ENCODE results near the gene FLYWCH2.
"Not testable (repeated sequence)": the region's sequence is repeated elsewhere in the genome, so short reads cannot be mapped to it uniquely, and the experiment has no call there.

Gene FLYWCH2

DNA sequence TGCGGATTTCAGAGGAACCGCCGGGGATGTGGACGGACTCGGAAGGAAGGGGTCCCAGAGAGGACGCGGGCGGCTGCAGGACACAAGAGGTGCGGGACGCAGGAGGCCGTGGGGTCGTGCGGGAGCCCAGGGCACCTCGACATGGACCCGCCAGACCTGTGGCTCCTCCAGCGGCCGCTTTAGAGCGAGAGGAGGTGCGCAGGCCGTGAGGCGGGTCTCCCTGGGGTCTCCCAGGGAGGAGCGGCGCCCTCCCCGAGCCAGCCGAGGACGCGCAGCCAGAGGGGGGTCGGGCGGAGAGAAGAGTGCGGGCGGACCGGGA, 21.9 kb downstream of the FLYWCH2 start:
- TF ChIP-seq, protein P1, sequence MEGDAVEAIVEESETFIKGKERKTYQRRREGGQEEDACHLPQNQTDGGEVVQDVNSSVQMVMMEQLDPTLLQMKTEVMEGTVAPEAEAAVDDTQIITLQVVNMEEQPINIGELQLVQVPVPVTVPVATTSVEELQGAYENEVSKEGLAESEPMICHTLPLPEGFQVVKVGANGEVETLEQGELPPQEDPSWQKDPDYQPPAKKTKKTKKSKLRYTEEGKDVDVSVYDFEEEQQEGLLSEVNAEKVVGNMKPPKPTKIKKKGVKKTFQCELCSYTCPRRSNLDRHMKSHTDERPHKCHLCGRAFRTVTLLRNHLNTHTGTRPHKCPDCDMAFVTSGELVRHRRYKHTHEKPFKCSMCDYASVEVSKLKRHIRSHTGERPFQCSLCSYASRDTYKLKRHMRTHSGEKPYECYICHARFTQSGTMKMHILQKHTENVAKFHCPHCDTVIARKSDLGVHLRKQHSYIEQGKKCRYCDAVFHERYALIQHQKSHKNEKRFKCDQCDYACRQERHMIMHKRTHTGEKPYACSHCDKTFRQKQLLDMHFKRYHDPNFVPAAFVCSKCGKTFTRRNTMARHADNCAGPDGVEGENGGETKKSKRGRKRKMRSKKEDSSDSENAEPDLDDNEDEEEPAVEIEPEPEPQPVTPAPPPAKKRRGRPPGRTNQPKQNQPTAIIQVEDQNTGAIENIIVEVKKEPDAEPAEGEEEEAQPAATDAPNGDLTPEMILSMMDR (IDR thresholded peaks at IDR 0.05; ENCODE audit: insufficient read depth, low read length, poor library complexity, severe bottlenecking), result no peak
- no peaks in the 10 kb centered on the region for H3K36me3 ChIP-seq (ENCODE audit: control insufficient read depth, insufficient read depth, low read length)
- DNase-seq (ENCODE audit: extremely low read depth, insufficient read length), result no peak
- no peaks in the 10 kb centered on the region for H3K27me3 ChIP-seq (replicated peaks; ENCODE audit: control insufficient read depth, insufficient read depth, low read length)
- peak overlapping the region; percentile 86 for H3K4me3 ChIP-seq (replicated peaks; ENCODE audit: low read depth, low read length)

GRCh38 chr16:2905241-2905987, 22.4 kb downstream of the FLYWCH2 start:
- TF ChIP-seq, protein P1 (IDR thresholded peaks at IDR 0.05; ENCODE audit: insufficient read depth, low read length, poor library complexity, severe bottlenecking), result no peak
- peak; percentile 95 for DNase-seq (ENCODE audit: extremely low read depth, insufficient read length)
- Histone ChIP-seq H3K36me3 (ENCODE audit: control insufficient read depth, insufficient read depth, low read length) (no peaks in the 10 kb centered on the region), H3K4me3 (replicated peaks; ENCODE audit: low read depth, low read length) (peak overlapping the region; percentile 86), H3K27me3 (replicated peaks; ENCODE audit: control insufficient read depth, insufficient read depth, low read length) (no peaks in the 10 kb centered on the region)

DNA sequence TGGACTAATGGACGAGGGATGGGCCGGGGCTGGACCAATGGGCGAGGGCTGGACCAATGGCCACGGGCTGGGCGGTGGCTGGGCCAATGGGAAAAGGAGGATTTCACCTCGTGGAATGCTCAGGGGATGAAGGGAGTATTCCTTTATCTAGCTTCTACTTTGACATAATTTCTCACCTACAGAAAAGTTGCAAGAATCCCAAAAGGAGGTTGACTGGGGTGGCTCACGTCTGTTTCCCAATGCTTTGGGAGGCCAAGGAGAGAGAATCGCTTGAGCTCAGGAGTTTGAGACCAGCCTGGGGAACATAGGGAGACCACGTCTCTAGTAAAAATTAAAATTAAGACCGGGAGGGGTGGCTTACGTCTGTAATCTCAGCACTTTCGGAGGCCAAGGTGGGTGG, 23.0 kb downstream of the FLYWCH2 start:
- no peak for DNase-seq (ENCODE audit: extremely low read depth, insufficient read length)
- Histone ChIP-seq H3K36me3 (ENCODE audit: control insufficient read depth, insufficient read depth, low read length) (no peaks in the 10 kb centered on the region), H3K27me3 (replicated peaks; ENCODE audit: control insufficient read depth, insufficient read depth, low read length) (no peaks in the 10 kb centered on the region), H3K4me3 (replicated peaks; ENCODE audit: low read depth, low read length) (peak overlapping the region; percentile 0; the same call in 1 of the 2 replicates)
- TF ChIP-seq, protein P1 (IDR thresholded peaks at IDR 0.05; ENCODE audit: insufficient read depth, low read length, poor library complexity, severe bottlenecking), result no peak

DNA sequence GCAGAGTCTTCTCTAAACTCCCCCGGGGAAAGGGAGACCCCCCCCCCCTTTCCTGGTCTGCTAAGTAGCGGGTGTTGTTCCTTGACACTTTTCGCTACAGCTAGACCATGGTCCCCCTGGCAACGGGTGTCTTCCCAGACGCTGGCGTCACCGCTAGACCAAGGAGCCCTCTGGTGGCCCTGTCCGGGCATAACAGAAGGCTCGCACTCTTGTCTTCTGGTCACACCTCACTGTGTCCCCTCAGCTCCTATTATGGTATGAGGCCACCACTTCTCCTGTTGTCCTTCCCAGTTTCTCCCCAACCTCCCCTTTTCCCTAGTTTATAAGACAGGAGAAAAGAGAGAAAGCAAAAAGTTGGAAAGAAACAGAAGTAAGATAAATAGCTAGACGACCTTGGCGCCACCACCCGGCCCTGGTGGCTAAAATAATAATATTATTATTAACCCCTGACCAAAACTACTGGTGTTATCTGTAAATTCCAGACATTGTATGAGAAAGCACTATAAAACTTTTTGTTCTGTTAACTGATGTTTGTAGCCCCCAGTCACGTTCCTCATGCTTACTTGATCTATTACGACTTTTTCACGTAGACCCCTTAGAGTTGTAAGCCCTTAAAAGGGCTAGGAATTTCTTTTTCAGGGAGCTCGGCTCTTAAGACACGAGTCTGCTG, 24.2 kb downstream of the FLYWCH2 start:
- not testable (repeated sequence) for DNase-seq (ENCODE audit: extremely low read depth, insufficient read length)

DNA sequence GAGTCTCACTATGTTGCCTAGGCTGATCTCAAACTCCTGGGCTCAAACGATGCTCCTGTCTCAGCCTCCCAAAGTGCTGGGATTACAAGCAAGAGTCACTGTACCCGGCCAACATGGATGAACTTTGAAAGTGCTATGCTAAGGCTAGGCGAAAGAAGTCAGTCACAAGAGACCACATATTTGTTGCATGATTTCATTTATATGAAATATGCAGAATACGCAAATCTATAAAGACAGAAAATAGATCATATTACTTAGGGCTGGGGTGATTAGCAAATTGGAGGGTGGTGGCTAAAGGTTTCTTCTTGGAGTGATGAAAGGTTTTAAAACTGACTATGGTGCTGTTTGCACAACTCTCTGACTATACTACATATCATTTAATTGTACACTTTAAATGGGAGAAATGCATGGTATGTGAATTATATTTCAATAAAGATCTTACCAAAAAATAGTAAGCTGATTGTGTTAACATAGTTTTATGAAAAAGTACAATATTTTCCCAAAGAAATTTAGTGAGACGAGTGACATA, 27.5 kb downstream of the FLYWCH2 start:
- no peak for DNase-seq (ENCODE audit: extremely low read depth, insufficient read length)
- no peak overlapping the region for H3K4me3 ChIP-seq (replicated peaks; ENCODE audit: low read depth, low read length)
- TF ChIP-seq, protein P1 (IDR thresholded peaks at IDR 0.05; ENCODE audit: insufficient read depth, low read length, poor library complexity, severe bottlenecking), result no peak
- peaks cover 2% of the 10 kb centered on the region; the same call in 1 of the 2 replicates for H3K36me3 ChIP-seq (ENCODE audit: control insufficient read depth, insufficient read depth, low read length)
- no peaks in the 10 kb centered on the region for H3K27me3 ChIP-seq (replicated peaks; ENCODE audit: control insufficient read depth, insufficient read depth, low read length)

More for the DNA sequence above, 24.2 kb downstream of the FLYWCH2 start:
- TF ChIP-seq, protein P1 (IDR thresholded peaks at IDR 0.05; ENCODE audit: insufficient read depth, low read length, poor library complexity, severe bottlenecking), result peak; percentile 52
- H3K4me3 ChIP-seq (replicated peaks; ENCODE audit: low read depth, low read length); H3K27me3 ChIP-seq (replicated peaks; ENCODE audit: control insufficient read depth, insufficient read depth, low read length); H3K36me3 ChIP-seq (ENCODE audit: control insufficient read depth, insufficient read depth, low read length): not testable (repeated sequence)

Measured in GM06990 (cell line).